Cardiac fibroblast (primary cell): ENCODE measurements around the gene MAD2L2.
A peak's percentile ranks its signal among the peaks of the same experiment; 100 is the strongest.

Experiments
- DNase-seq, 2 donors: peaks; one replicate each; pipeline versions ENCODE4 v3.0.0 to v3.0.0-alpha.2; 2010; ENCODE audit warnings: low read depth in 2 of 2
- H3K4me3 ChIP-seq, 2 donors: replicated peaks in 1 of 2; 1 replicate in 1 of 2; 2 replicates in 1 of 2; pipeline ENCODE4 v1.5.1; 2011; ENCODE audit warnings: low read depth in 2 of 2, low read length in 2 of 2, mild to moderate bottlenecking in 2 of 2, moderate library complexity in 1 of 2
- CTCF ChIP-seq: IDR thresholded peaks from one replicate; pipeline ENCODE4 v1.5.1; 2011; ENCODE audit warnings: low read depth, mild to moderate bottlenecking, low read length, inconsistent platforms

Gene MAD2L2

GRCh38 chr1:11649237-11649623 lies 31.7 kb downstream of the MAD2L2 start:
- TF ChIP-seq CTCF = no peak
- no peak overlapping the region for H3K4me3 ChIP-seq
- no peak for DNase-seq

GRCh38 chr1:11648732-11649158 lies 32.2 kb downstream of the MAD2L2 start:
- DNase-seq = no peak
- no peak overlapping the region for H3K4me3 ChIP-seq
- TF ChIP-seq CTCF = no peak

GRCh38 chr1:11648039-11648438 lies 32.9 kb downstream of the MAD2L2 start:
- no peak for DNase-seq
- no peak for TF ChIP-seq CTCF
- no peak overlapping the region for H3K4me3 ChIP-seq

GRCh38 chr1:11647333-11647732 lies 33.6 kb downstream of the MAD2L2 start:
- H3K4me3 ChIP-seq = no peak overlapping the region
- DNase-seq = no peak
- TF ChIP-seq CTCF = no peak

- TF ChIP-seq CTCF = no peak
- no peak overlapping the region for H3K4me3 ChIP-seq
- DNase-seq = no peak
These were observed 34.6 kb downstream of the MAD2L2 start for GRCh38 chr1:11646317-11646716.

- TF ChIP-seq CTCF = peak; percentile 88
- no peak overlapping the region for H3K4me3 ChIP-seq
- DNase-seq = peak; percentile 80 to 82
These were observed 35.2 kb downstream of the MAD2L2 start for GRCh38 chr1:11645670-11646265.

GRCh38 chr1:11645270-11645669 lies 35.7 kb downstream of the MAD2L2 start:
- H3K4me3 ChIP-seq = no peak overlapping the region
- DNase-seq = no peak
- TF ChIP-seq CTCF = no peak
